H9 (cell line): Measurements from ENCODE around the gene ZNF672. TPM values are rescaled to one million over a fixed set of nuclear protein-coding genes. Genes with fewer than 3 reads are reported as not detected.
A peak's percentile ranks its signal among the peaks of the same experiment; 100 is the strongest.

Experiments used
- DNase-seq: peaks from one replicate; pipeline ENCODE4 v3.0.0-alpha.2; 2017
- H2AFZ ChIP-seq: one replicate; pipeline ENCODE4 v1.6.1; 2013; ENCODE audit warnings: mild to moderate bottlenecking, low read length, control low read depth, moderate library complexity
- H2AK5ac ChIP-seq: 2 replicates; pipeline ENCODE4 v1.6.1; 2013; ENCODE audit warnings: low read length, control low read depth, mixed read lengths; ENCODE audit not compliant: insufficient read length
- H2BK120ac ChIP-seq: one replicate; pipeline ENCODE4 v1.6.1; 2013; ENCODE audit warnings: low read depth, mild to moderate bottlenecking, low read length, control low read depth, inconsistent platforms; ENCODE audit not compliant: poor library complexity, severe bottlenecking
- H2BK12ac ChIP-seq: 2 replicates; pipeline ENCODE4 v1.6.1; 2013; ENCODE audit warnings: low read length, control low read depth, mixed read lengths, low read depth; ENCODE audit not compliant: insufficient read length
- H2BK15ac ChIP-seq: 2 replicates; pipeline ENCODE4 v1.6.1; 2013; ENCODE audit warnings: low read depth, low read length, control low read depth
- H2BK20ac ChIP-seq: one replicate; pipeline ENCODE4 v1.6.1; 2013; ENCODE audit warnings: low read depth, mild to moderate bottlenecking, low read length, control low read depth, inconsistent platforms; ENCODE audit not compliant: poor library complexity, severe bottlenecking
- H2BK5ac ChIP-seq: 2 replicates; pipeline ENCODE4 v1.6.1; 2013; ENCODE audit warnings: low read length, control low read depth, mixed read lengths; ENCODE audit not compliant: insufficient read length
- H3K14ac ChIP-seq: 2 replicates; pipeline ENCODE4 v1.6.1; 2013; ENCODE audit warnings: low read length, control low read depth; ENCODE audit not compliant: insufficient read depth
- H3K18ac ChIP-seq: 2 replicates; pipeline ENCODE4 v1.6.1; 2013; ENCODE audit warnings: low read depth, mild to moderate bottlenecking, mixed read lengths, low read length, control low read depth; ENCODE audit not compliant: insufficient read length
- H3K23ac ChIP-seq: 2 replicates; pipeline ENCODE4 v1.6.1; 2013; ENCODE audit warnings: low read length, control low read depth, mixed read lengths, low read depth; ENCODE audit not compliant: insufficient read length
- H3K23me2 ChIP-seq: 2 replicates; pipeline ENCODE4 v1.6.1; 2013; ENCODE audit warnings: low read depth, mild to moderate bottlenecking, mixed read lengths, low read length, control low read depth; ENCODE audit not compliant: insufficient read length, poor library complexity, severe bottlenecking
- H3K27ac ChIP-seq: 2 replicates; pipeline ENCODE4 v1.5.1; 2013; ENCODE audit warnings: low read length, control low read depth, mixed read lengths, low read depth; ENCODE audit not compliant: insufficient read length
- H3K27me3 ChIP-seq: 2 replicates; pipeline ENCODE4 v1.6.1; 2013; ENCODE audit warnings: low read length, control low read depth, inconsistent platforms; ENCODE audit not compliant: insufficient read depth
- H3K4ac ChIP-seq: 2 replicates; pipeline ENCODE4 v1.6.1; 2013; ENCODE audit warnings: low read depth, mild to moderate bottlenecking, control low read depth, inconsistent platforms, low read length, moderate library complexity
- H3K4me1 ChIP-seq: 2 replicates; pipeline ENCODE4 v1.6.1; 2013; ENCODE audit warnings: low read length, control low read depth, inconsistent platforms; ENCODE audit not compliant: insufficient read depth
- H3K4me2 ChIP-seq: 2 replicates; pipeline ENCODE4 v1.6.1; 2013; ENCODE audit warnings: low read length, control low read depth, mixed read lengths; ENCODE audit not compliant: insufficient read length, insufficient read depth
- H3K56ac ChIP-seq: 2 replicates; pipeline ENCODE4 v1.6.1; 2013; ENCODE audit warnings: low read depth, mild to moderate bottlenecking, mixed read lengths, low read length, control low read depth; ENCODE audit not compliant: insufficient read length
- H3K79me1 ChIP-seq: 2 replicates; pipeline ENCODE4 v1.6.1; 2013; ENCODE audit warnings: low read depth, mild to moderate bottlenecking, moderate library complexity, low read length, control low read depth, inconsistent platforms; ENCODE audit not compliant: insufficient read depth, poor library complexity, severe bottlenecking
- H3K79me2 ChIP-seq: 2 replicates; pipeline ENCODE4 v1.6.1; 2013; ENCODE audit warnings: low read length, control low read depth, inconsistent platforms; ENCODE audit not compliant: insufficient read depth
- H3K9ac ChIP-seq: 2 replicates; pipeline ENCODE4 v1.6.1; 2013; ENCODE audit warnings: low read length, control low read depth, mixed read lengths; ENCODE audit not compliant: insufficient read length; ENCODE audit errors: extremely low read depth
- H3K9me3 ChIP-seq: one replicate; pipeline ENCODE4 v1.6.1; 2013; ENCODE audit warnings: low read depth, low read length, inconsistent platforms; ENCODE audit not compliant: control insufficient read depth
- H3T11ph ChIP-seq: one replicate; pipeline ENCODE4 v1.6.1; 2013; ENCODE audit warnings: mild to moderate bottlenecking, low read length, control low read depth, inconsistent platforms
- H4K20me1 ChIP-seq: one replicate; pipeline ENCODE4 v1.6.1; 2013; ENCODE audit not compliant: control insufficient read depth, insufficient read length, insufficient read depth
- H4K5ac ChIP-seq: 2 replicates; pipeline ENCODE4 v1.6.1; 2013; ENCODE audit warnings: low read depth, mild to moderate bottlenecking, mixed read lengths, low read length, control low read depth; ENCODE audit not compliant: insufficient read length
- H4K8ac ChIP-seq: replicated peaks from 2 replicates; pipeline ENCODE4 v1.6.1; 2013; ENCODE audit warnings: low read length, control low read depth, mixed read lengths, low read depth; ENCODE audit not compliant: insufficient read length
- H4K91ac ChIP-seq: 2 replicates; pipeline ENCODE4 v1.6.1; 2013; ENCODE audit warnings: low read depth, mild to moderate bottlenecking, moderate library complexity, mixed read lengths, low read length, control low read depth; ENCODE audit not compliant: insufficient read length
- H3K27ac Mint-ChIP-seq, 3 experiments: 2 replicates in 2 of 3; 3 replicates in 1 of 3; pipeline ENCODE4 v1.8.0; 2020 to 2021; ENCODE audit warnings: mixed read lengths in 3 of 3, mild to moderate bottlenecking in 1 of 3, moderate library complexity in 1 of 3
- H3K27me3 Mint-ChIP-seq: 2 replicates; pipeline ENCODE4 v1.8.0; 2021; ENCODE audit warnings: low read depth, mild to moderate bottlenecking, moderate library complexity, mixed read lengths
- H3K36me3 Mint-ChIP-seq, 3 experiments: 2 replicates in 2 of 3; 3 replicates in 1 of 3; pipeline ENCODE4 v1.8.0; 2020 to 2021; ENCODE audit warnings: low read depth in 3 of 3, mixed read lengths in 3 of 3; ENCODE audit not compliant: insufficient read depth in 1 of 3
- H3K4me1 Mint-ChIP-seq, 2 experiments: 2 replicates each; pipeline ENCODE4 v1.8.0; 2020; ENCODE audit warnings: mixed read lengths in 2 of 2
- H3K4me3 Mint-ChIP-seq, 2 experiments: 2 replicates in 1 of 2; 3 replicates in 1 of 2; pipeline ENCODE4 v1.8.0; 2020 to 2021; ENCODE audit warnings: mild to moderate bottlenecking in 2 of 2, mixed read lengths in 2 of 2, moderate library complexity in 1 of 2
- H3K9me3 Mint-ChIP-seq, 2 experiments: 2 replicates in 1 of 2; 3 replicates in 1 of 2; pipeline ENCODE4 v1.8.0; 2020; ENCODE audit warnings: mild to moderate bottlenecking in 2 of 2, mixed read lengths in 2 of 2, moderate library complexity in 1 of 2
- WGBS: extraction: QIAGEN DNeasy Blood & Tissue Kit; methylation state at CpG from one replicate; pipeline ENCODE4 v1.1.7; 2013; ENCODE audit warnings: missing lambda C conversion rate, low lambda C conversion rate, mixed read lengths; ENCODE audit not compliant: insufficient read length; ENCODE audit errors: extremely low coverage; 5-methylcytosine and 5-hydroxymethylcytosine counted together
- total RNA-seq: library from RNA; stranded (reverse); gene quantifications from 2 replicates; pipeline ENCODE4 v1.2.1, GENCODE V29; 2021
- TF ChIP-seq, protein P1 (sequence below): fragments of 200-600 bp; sonication (generic); conservative IDR thresholded peaks from 3 replicates; pipeline ENCODE4 v1.8.0; 2021; ENCODE audit warnings: antibody characterized with exemption, mild to moderate bottlenecking

Gene ZNF672
- total RNA-seq, 1 experiment from 2014 or later = 29.4 TPM

- H3T11ph ChIP-seq = no peak overlapping the region
- H3K27me3 ChIP-seq = no peaks in the 10 kb centered on the region
- H3K27ac ChIP-seq = no peak overlapping the region
- no peaks in the 10 kb centered on the region for H3K23me2 ChIP-seq
- H3K4me1 Mint-ChIP-seq = peaks cover 5 to 11% of the 10 kb centered on the region in 2 experiments; a peak in 2 of 4 replicates
- H3K79me1 ChIP-seq = no peaks in the 10 kb centered on the region
- TF ChIP-seq, protein P1, sequence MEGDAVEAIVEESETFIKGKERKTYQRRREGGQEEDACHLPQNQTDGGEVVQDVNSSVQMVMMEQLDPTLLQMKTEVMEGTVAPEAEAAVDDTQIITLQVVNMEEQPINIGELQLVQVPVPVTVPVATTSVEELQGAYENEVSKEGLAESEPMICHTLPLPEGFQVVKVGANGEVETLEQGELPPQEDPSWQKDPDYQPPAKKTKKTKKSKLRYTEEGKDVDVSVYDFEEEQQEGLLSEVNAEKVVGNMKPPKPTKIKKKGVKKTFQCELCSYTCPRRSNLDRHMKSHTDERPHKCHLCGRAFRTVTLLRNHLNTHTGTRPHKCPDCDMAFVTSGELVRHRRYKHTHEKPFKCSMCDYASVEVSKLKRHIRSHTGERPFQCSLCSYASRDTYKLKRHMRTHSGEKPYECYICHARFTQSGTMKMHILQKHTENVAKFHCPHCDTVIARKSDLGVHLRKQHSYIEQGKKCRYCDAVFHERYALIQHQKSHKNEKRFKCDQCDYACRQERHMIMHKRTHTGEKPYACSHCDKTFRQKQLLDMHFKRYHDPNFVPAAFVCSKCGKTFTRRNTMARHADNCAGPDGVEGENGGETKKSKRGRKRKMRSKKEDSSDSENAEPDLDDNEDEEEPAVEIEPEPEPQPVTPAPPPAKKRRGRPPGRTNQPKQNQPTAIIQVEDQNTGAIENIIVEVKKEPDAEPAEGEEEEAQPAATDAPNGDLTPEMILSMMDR = no peak
- no peaks in the 10 kb centered on the region for H4K20me1 ChIP-seq
- no peak overlapping the region for H2BK12ac ChIP-seq
- H3K9me3 Mint-ChIP-seq = peaks cover 2 to 7% of the 10 kb centered on the region in 2 experiments; a peak in 2 of 5 replicates
- DNase-seq = no peak
- peak overlapping the region; percentile 27 for H2AFZ ChIP-seq
- no peak overlapping the region for H4K8ac ChIP-seq
- no peak overlapping the region; a peak in 1 of 7 replicates for H3K27ac Mint-ChIP-seq
- no peak overlapping the region for H3K18ac ChIP-seq
- H4K5ac ChIP-seq = no peak overlapping the region
- H3K4ac ChIP-seq = no peak overlapping the region
- peak overlapping the region; percentile 14 for H2BK120ac ChIP-seq
- no peak overlapping the region for H4K91ac ChIP-seq
- peak overlapping the region; percentile 95 to 97 for H3K4me3 Mint-ChIP-seq
- H2AK5ac ChIP-seq = no peak overlapping the region
- no peak overlapping the region for H2BK15ac ChIP-seq
- no peaks in the 10 kb centered on the region for H3K4me1 ChIP-seq
- H3K4me2 ChIP-seq = no peak overlapping the region
- no peak overlapping the region for H2BK5ac ChIP-seq
- no peak overlapping the region for H3K14ac ChIP-seq
- no peaks in the 10 kb centered on the region; a peak in 1 of 7 replicates for H3K36me3 Mint-ChIP-seq
- no peak overlapping the region for H3K23ac ChIP-seq
- H3K79me2 ChIP-seq = no peaks in the 10 kb centered on the region
- no peak overlapping the region for H3K56ac ChIP-seq
- peaks cover 9% of the 10 kb centered on the region for H3K27me3 Mint-ChIP-seq
- no peak overlapping the region for H3K9ac ChIP-seq
- no peaks in the 10 kb centered on the region for H3K9me3 ChIP-seq
- no CpG with 5 or more reads among the region's 3 CpGs for WGBS
- no peak overlapping the region for H2BK20ac ChIP-seq
Observed at GRCh38 chr1:248871837-248872401, 33.9 kb downstream of the ZNF672 start.
